NK-92 treated with Interleukin-12 subunit alpha and Interleukin-12 subunit beta, amount 100 ng/mL, for 24 hours (cell line): ENCODE results near the gene ROBO1.

Source experiments
- DNase-seq: peaks from one replicate; lab custom pipeline; 2025; lab: John Stamatoyannopoulos, UW

Gene ROBO1

GRCh38 chr3:78613421-78613879 is 1154.3 kb downstream of the ROBO1 start:
- no peak for DNase-seq

GRCh38 chr3:78611278-78611677 is 1156.5 kb downstream of the ROBO1 start:
- no peak for DNase-seq

- no peak for DNase-seq
These were observed 1157.2 kb downstream of the ROBO1 start for GRCh38 chr3:78610462-78611125.

GRCh38 chr3:78606756-78607155 is 1161.0 kb downstream of the ROBO1 start:
- DNase-seq: no peak

GRCh38 chr3:78605178-78605577 is 1162.6 kb downstream of the ROBO1 start:
- DNase-seq: no peak

- no peak for DNase-seq
These were observed 1163.5 kb downstream of the ROBO1 start for GRCh38 chr3:78604341-78604740.

GRCh38 chr3:78601249-78601648 is 1166.5 kb downstream of the ROBO1 start:
- DNase-seq: no peak

- no peak for DNase-seq
These were observed 1178.0 kb downstream of the ROBO1 start for GRCh38 chr3:78589778-78590177.

GRCh38 chr3:78588906-78589621 is 1178.7 kb downstream of the ROBO1 start:
- DNase-seq: no peak

- no peak for DNase-seq
These were observed 1187.1 kb downstream of the ROBO1 start for GRCh38 chr3:78580681-78581080.

- no peak for DNase-seq
These were observed 1196.3 kb downstream of the ROBO1 start for GRCh38 chr3:78571486-78571885.

GRCh38 chr3:78570496-78570895 is 1197.3 kb downstream of the ROBO1 start:
- no peak for DNase-seq

GRCh38 chr3:78569804-78570203 is 1198.0 kb downstream of the ROBO1 start:
- DNase-seq: no peak

- DNase-seq: no peak
These were observed 1202.1 kb downstream of the ROBO1 start for GRCh38 chr3:78565712-78566111.

- no peak for DNase-seq
These were observed 1205.5 kb downstream of the ROBO1 start for GRCh38 chr3:78562328-78562727.
